Measurements from ENCODE around the gene PAK5. TPM values are rescaled to one million over a fixed set of nuclear protein-coding genes. Genes with fewer than 3 reads are reported as not detected.

The PAK5 gene
- total RNA-seq, 1 donor from 2014 or later = 0.10 TPM

GRCh38 chr20:9877932-9878495 is 39.1 kb upstream of the PAK5 start:
- no peaks in the 10 kb centered on the region for H3K4me1 Mint-ChIP-seq (ENCODE audit: unreplicated experiment)
- TF ChIP-seq CTCF (IDR thresholded peaks at IDR 0.05; ENCODE audit: unreplicated experiment) = no peak
- H3K9me3 Mint-ChIP-seq (ENCODE audit: unreplicated experiment) = no peaks in the 10 kb centered on the region
- H3K27me3 Mint-ChIP-seq (ENCODE audit: unreplicated experiment) = no peaks in the 10 kb centered on the region
- no peaks in the 10 kb centered on the region for H3K36me3 Mint-ChIP-seq (ENCODE audit: low read depth, unreplicated experiment)
- no peak overlapping the region for H3K27ac Mint-ChIP-seq (ENCODE audit: unreplicated experiment)
- DNase-seq (ENCODE audit: low spot score) = no peak
- H3K4me3 Mint-ChIP-seq (ENCODE audit: unreplicated experiment) = no peak overlapping the region

- H3K36me3 Mint-ChIP-seq (ENCODE audit: low read depth, unreplicated experiment) = no peaks in the 10 kb centered on the region
- H3K4me1 Mint-ChIP-seq (ENCODE audit: unreplicated experiment) = no peaks in the 10 kb centered on the region
- H3K27ac Mint-ChIP-seq (ENCODE audit: unreplicated experiment) = no peak overlapping the region
- H3K4me3 Mint-ChIP-seq (ENCODE audit: unreplicated experiment) = no peak overlapping the region
- no peaks in the 10 kb centered on the region for H3K27me3 Mint-ChIP-seq (ENCODE audit: unreplicated experiment)
- DNase-seq (ENCODE audit: low spot score) = no peak
- TF ChIP-seq CTCF (IDR thresholded peaks at IDR 0.05; ENCODE audit: unreplicated experiment) = no peak
- no peaks in the 10 kb centered on the region for H3K9me3 Mint-ChIP-seq (ENCODE audit: unreplicated experiment)
Measured at GRCh38 chr20:9867196-9867980, 28.5 kb upstream of the PAK5 start.

GRCh38 chr20:9852566-9852965 is 13.7 kb upstream of the PAK5 start:
- no peak for DNase-seq (ENCODE audit: low spot score)
- Mint-ChIP-seq H3K9me3 (ENCODE audit: unreplicated experiment) (no peaks in the 10 kb centered on the region), H3K4me3 (ENCODE audit: unreplicated experiment) (no peak overlapping the region), H3K27ac (ENCODE audit: unreplicated experiment) (no peak overlapping the region), H3K27me3 (ENCODE audit: unreplicated experiment) (no peaks in the 10 kb centered on the region), H3K4me1 (ENCODE audit: unreplicated experiment) (no peaks in the 10 kb centered on the region), H3K36me3 (ENCODE audit: low read depth, unreplicated experiment) (no peaks in the 10 kb centered on the region)
- TF ChIP-seq CTCF (IDR thresholded peaks at IDR 0.05; ENCODE audit: unreplicated experiment) = no peak

- H3K27me3 Mint-ChIP-seq (ENCODE audit: unreplicated experiment) = no peaks in the 10 kb centered on the region
- H3K4me1 Mint-ChIP-seq (ENCODE audit: unreplicated experiment) = peaks cover 5% of the 10 kb centered on the region
- DNase-seq (ENCODE audit: low spot score) = no peak
- TF ChIP-seq CTCF (IDR thresholded peaks at IDR 0.05; ENCODE audit: unreplicated experiment) = no peak
- H3K4me3 Mint-ChIP-seq (ENCODE audit: unreplicated experiment) = peak overlapping the region; percentile 63
- H3K9me3 Mint-ChIP-seq (ENCODE audit: unreplicated experiment) = no peaks in the 10 kb centered on the region
- no peaks in the 10 kb centered on the region for H3K36me3 Mint-ChIP-seq (ENCODE audit: low read depth, unreplicated experiment)
- peak overlapping the region; percentile 48 for H3K27ac Mint-ChIP-seq (ENCODE audit: unreplicated experiment)
Measured at GRCh38 chr20:9839626-9840025, 750 bp upstream of the PAK5 start.

GRCh38 chr20:9838035-9838377 is 870 bp downstream of the PAK5 start:
- TF ChIP-seq CTCF (IDR thresholded peaks at IDR 0.05; ENCODE audit: unreplicated experiment) = no peak
- no peaks in the 10 kb centered on the region for H3K36me3 Mint-ChIP-seq (ENCODE audit: low read depth, unreplicated experiment)
- H3K27me3 Mint-ChIP-seq (ENCODE audit: unreplicated experiment) = no peaks in the 10 kb centered on the region
- peaks cover 5% of the 10 kb centered on the region for H3K4me1 Mint-ChIP-seq (ENCODE audit: unreplicated experiment)
- no peak for DNase-seq (ENCODE audit: low spot score)
- no peak overlapping the region for H3K27ac Mint-ChIP-seq (ENCODE audit: unreplicated experiment)
- peak overlapping the region; percentile 61 for H3K4me3 Mint-ChIP-seq (ENCODE audit: unreplicated experiment)
- H3K9me3 Mint-ChIP-seq (ENCODE audit: unreplicated experiment) = no peaks in the 10 kb centered on the region
